ENCODE results near the gene ST3GAL5.
A peak's percentile ranks its signal among the peaks of the same experiment; 100 is the strongest.
"Not testable (repeated sequence)": the region's sequence is repeated elsewhere in the genome, so short reads cannot be mapped to it uniquely, and the experiment has no call there.

ST3GAL5 gene

GRCh38 chr2:85933753-85934594, 45.2 kb upstream of the ST3GAL5 start:
- DNase-seq (ENCODE audit: low read depth in 2 of 2), result peak; percentile 92 to 93

GRCh38 chr2:85931151-85931550, 42.4 kb upstream of the ST3GAL5 start:
- H3K4me3 ChIP-seq (replicated peaks in 1 of 2; ENCODE audit: low read depth in 2 of 2, low read length in 2 of 2); DNase-seq (ENCODE audit: low read depth in 2 of 2): not testable (repeated sequence)

More at GRCh38 chr2:85933753-85934594, 45.2 kb upstream of the ST3GAL5 start:
- no peak for TF ChIP-seq CTCF (IDR thresholded peaks at IDR 0.05; ENCODE audit: low read depth, low read length)
- H3K4me3 ChIP-seq (replicated peaks in 1 of 2; ENCODE audit: low read depth in 2 of 2, low read length in 2 of 2), result no peak overlapping the region

GRCh38 chr2:85930129-85931124, 41.6 kb upstream of the ST3GAL5 start:
- DNase-seq (ENCODE audit: low read depth in 2 of 2), result peak; percentile 11 to 37
- H3K4me3 ChIP-seq (replicated peaks in 1 of 2; ENCODE audit: low read depth in 2 of 2, low read length in 2 of 2), result no peak overlapping the region
- TF ChIP-seq CTCF (IDR thresholded peaks at IDR 0.05; ENCODE audit: low read depth, low read length), result no peak

- no peak overlapping the region for H3K4me3 ChIP-seq (replicated peaks in 1 of 2; ENCODE audit: low read depth in 2 of 2, low read length in 2 of 2)
- no peak for DNase-seq (ENCODE audit: low read depth in 2 of 2)
- TF ChIP-seq CTCF (IDR thresholded peaks at IDR 0.05; ENCODE audit: low read depth, low read length), result no peak
Observed at GRCh38 chr2:85929096-85930050, 40.6 kb upstream of the ST3GAL5 start.

GRCh38 chr2:85926931-85927661, 38.3 kb upstream of the ST3GAL5 start:
- no peak for TF ChIP-seq CTCF (IDR thresholded peaks at IDR 0.05; ENCODE audit: low read depth, low read length)
- DNase-seq (ENCODE audit: low read depth in 2 of 2), result peak; percentile 21 to 51
- no peak overlapping the region for H3K4me3 ChIP-seq (replicated peaks in 1 of 2; ENCODE audit: low read depth in 2 of 2, low read length in 2 of 2)

GRCh38 chr2:85926526-85926925, 37.7 kb upstream of the ST3GAL5 start:
- no peak for TF ChIP-seq CTCF (IDR thresholded peaks at IDR 0.05; ENCODE audit: low read depth, low read length)
- DNase-seq (ENCODE audit: low read depth in 2 of 2), result no peak
- H3K4me3 ChIP-seq (replicated peaks in 1 of 2; ENCODE audit: low read depth in 2 of 2, low read length in 2 of 2), result no peak overlapping the region

All from cardiac fibroblast (primary cell).